OCI-LY7 (cell line): Measurements from ENCODE around the gene SMIM26. TPM values are rescaled to one million over a fixed set of nuclear protein-coding genes. Genes with fewer than 3 reads are reported as not detected.

Experiments
- BruUV-seq: library from RNA; stranded (reverse); fragments of 400-500 nt; replicated peaks from 2 replicates; lab custom pipeline; 2021; lab: Mats Ljungman, UMichigan
- CTCF ChIA-PET: fragments of 300-600 bp; sonication (Branson Sonifier 250); formaldehyde crosslinking; loops from one replicate; lab custom pipeline; 2022; ENCODE audit warnings: antibody characterized with exemption; ENCODE audit not compliant: unreplicated experiment; lab: Charles Lee
- POLR2A ChIA-PET: fragments of 300-600 bp; sonication (Branson Sonifier 250); formaldehyde crosslinking; loops from one replicate; lab custom pipeline; 2022; ENCODE audit warnings: antibody characterized with exemption; lab: Charles Lee
- DNase-seq: peaks from one replicate; pipeline ENCODE4 v3.0.0-alpha.2; 2015; ENCODE audit warnings: low spot score
- H2AFZ ChIP-seq: fragments of 200-600 bp; sonication (generic), shearing (Covaris generic); 2 replicates; pipeline ENCODE4 v1.6.1; 2014; ENCODE audit warnings: mild to moderate bottlenecking, antibody characterized with exemption, low read length, moderate library complexity
- H3K27ac ChIP-seq: fragments of 200-600 bp; sonication (generic); 2 replicates; pipeline ENCODE4 v1.5.1; 2014; ENCODE audit warnings: mixed run types, low read depth, mild to moderate bottlenecking, moderate library complexity, low read length, inconsistent platforms; ENCODE audit not compliant: poor library complexity, severe bottlenecking
- H3K36me3 ChIP-seq: fragments of 200-600 bp; sonication (generic); 2 replicates; pipeline ENCODE4 v1.6.1; 2014; ENCODE audit warnings: mild to moderate bottlenecking, antibody characterized with exemption, low read length, moderate library complexity, mixed read lengths; ENCODE audit not compliant: insufficient read depth
- H3K4me1 ChIP-seq: fragments of 200-600 bp; sonication (generic); 2 replicates; pipeline ENCODE4 v1.5.1; 2014; ENCODE audit warnings: mild to moderate bottlenecking, low read length; ENCODE audit not compliant: insufficient read depth, poor library complexity, severe bottlenecking
- H3K4me2 ChIP-seq: fragments of 200-600 bp; sonication (generic); 2 replicates; pipeline ENCODE4 v1.6.1; 2014; ENCODE audit warnings: mild to moderate bottlenecking, low read length
- H3K4me3 ChIP-seq: fragments of 200-600 bp; sonication (generic); 2 replicates; pipeline ENCODE4 v1.5.1; 2014; ENCODE audit warnings: mild to moderate bottlenecking, low read depth, low read length; ENCODE audit not compliant: poor library complexity, severe bottlenecking
- H3K79me2 ChIP-seq: fragments of 200-600 bp; sonication (generic); 2 replicates; pipeline ENCODE4 v1.6.1; 2016; ENCODE audit warnings: low read depth, mild to moderate bottlenecking, low read length, moderate library complexity, mixed read lengths; ENCODE audit not compliant: insufficient read depth
- H3K9me2 ChIP-seq: fragments of 200-600 bp; sonication (generic); 2 replicates; pipeline ENCODE4 v1.6.1; 2016; ENCODE audit warnings: mild to moderate bottlenecking, low read length, mixed read lengths; ENCODE audit not compliant: insufficient read depth
- H3K9me3 ChIP-seq: fragments of 200-600 bp; sonication (generic); 2 replicates; pipeline ENCODE4 v1.6.1; 2014; ENCODE audit warnings: mild to moderate bottlenecking, mixed run types, low read length, mixed read lengths
- H4K20me1 ChIP-seq: fragments of 200-600 bp; sonication (generic); 2 replicates; pipeline ENCODE4 v1.6.1; 2014; ENCODE audit warnings: mild to moderate bottlenecking, antibody characterized with exemption, low read length, moderate library complexity, mixed read lengths; ENCODE audit not compliant: insufficient read depth
- EZH2phosphoT487 ChIP-seq: fragments of 200-600 bp; sonication (generic); IDR thresholded peaks from 2 replicates; pipeline ENCODE4 v1.6.1; 2018; ENCODE audit warnings: low read depth, borderline replicate concordance, mild to moderate bottlenecking, mixed run types, antibody characterized with exemption, low read length, moderate library complexity, mixed read lengths
- intact Hi-C: fragments of 100-400 bp; cut with micrococcal nuclease; formaldehyde crosslinking; loops from one replicate; pipeline ENCODE4 v1.10.0; 2022; ENCODE audit not compliant: unreplicated experiment
- total RNA-seq, 2 experiments: library from RNA; depleted of rRNA in 1 of 2; stranded (reverse); fragments of >200 nt in 1 of 2; shearing (Covaris generic) in 1 of 2; gene quantifications; 2 replicates each; pipeline ENCODE4 v1.2.3, GENCODE V29; 2014 to 2022
- TF ChIP-seq, protein P1 (sequence below): fragments of 200-600 bp; sonication (generic); conservative IDR thresholded peaks from 2 replicates; pipeline ENCODE4 v1.5.1; 2014; ENCODE audit warnings: mild to moderate bottlenecking, antibody characterized with exemption, low read length, moderate library complexity, mixed read lengths

SMIM26 gene
- total RNA-seq, 2 experiments from 2014 or later = 71.2 to 161 TPM

DNA sequence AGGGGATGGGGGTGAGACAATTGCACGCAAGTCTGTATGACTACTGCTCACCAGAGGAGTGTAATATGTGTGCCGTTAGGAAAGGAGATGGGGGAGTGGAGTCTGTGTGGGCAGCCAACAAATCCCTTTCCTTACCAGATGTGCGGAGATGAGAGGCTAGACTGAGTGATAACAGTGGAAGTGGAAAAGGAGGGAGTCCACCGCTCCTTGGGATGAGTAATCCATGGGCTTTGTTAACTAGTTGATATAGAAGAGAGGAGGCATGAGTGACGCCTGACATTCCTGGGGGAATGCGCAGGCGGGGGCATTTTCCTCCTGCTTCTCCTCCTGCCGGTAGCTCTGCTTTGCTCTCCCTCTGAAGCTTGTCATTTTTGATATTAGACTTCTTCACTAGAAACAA, 13.5 kb upstream of the SMIM26 start:
- Histone ChIP-seq H3K27ac (no peak overlapping the region), H3K9me3 (no peaks in the 10 kb centered on the region), H3K9me2 (no peaks in the 10 kb centered on the region), H3K79me2 (no peaks in the 10 kb centered on the region), H3K4me1 (no peaks in the 10 kb centered on the region), H3K36me3 (peaks cover 79% of the 10 kb centered on the region), H4K20me1 (no peaks in the 10 kb centered on the region), H3K4me3 (no peak overlapping the region), H3K4me2 (no peak overlapping the region), H2AFZ (no peak overlapping the region)
- intact Hi-C loops = no loop called here
- DNase-seq = no peak
- no TSS peak for BruUV-seq
- POLR2A ChIA-PET = interaction anchor here (0.6 kb wide), 1 partner anchor 25 kb away, joined by 3 read pairs; no protein-coding TSS in a partner anchor
- CTCF ChIA-PET = no interaction called here
- TF ChIP-seq EZH2phosphoT487 = no peak
- TF ChIP-seq, protein P1, sequence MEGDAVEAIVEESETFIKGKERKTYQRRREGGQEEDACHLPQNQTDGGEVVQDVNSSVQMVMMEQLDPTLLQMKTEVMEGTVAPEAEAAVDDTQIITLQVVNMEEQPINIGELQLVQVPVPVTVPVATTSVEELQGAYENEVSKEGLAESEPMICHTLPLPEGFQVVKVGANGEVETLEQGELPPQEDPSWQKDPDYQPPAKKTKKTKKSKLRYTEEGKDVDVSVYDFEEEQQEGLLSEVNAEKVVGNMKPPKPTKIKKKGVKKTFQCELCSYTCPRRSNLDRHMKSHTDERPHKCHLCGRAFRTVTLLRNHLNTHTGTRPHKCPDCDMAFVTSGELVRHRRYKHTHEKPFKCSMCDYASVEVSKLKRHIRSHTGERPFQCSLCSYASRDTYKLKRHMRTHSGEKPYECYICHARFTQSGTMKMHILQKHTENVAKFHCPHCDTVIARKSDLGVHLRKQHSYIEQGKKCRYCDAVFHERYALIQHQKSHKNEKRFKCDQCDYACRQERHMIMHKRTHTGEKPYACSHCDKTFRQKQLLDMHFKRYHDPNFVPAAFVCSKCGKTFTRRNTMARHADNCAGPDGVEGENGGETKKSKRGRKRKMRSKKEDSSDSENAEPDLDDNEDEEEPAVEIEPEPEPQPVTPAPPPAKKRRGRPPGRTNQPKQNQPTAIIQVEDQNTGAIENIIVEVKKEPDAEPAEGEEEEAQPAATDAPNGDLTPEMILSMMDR = no peak

DNA sequence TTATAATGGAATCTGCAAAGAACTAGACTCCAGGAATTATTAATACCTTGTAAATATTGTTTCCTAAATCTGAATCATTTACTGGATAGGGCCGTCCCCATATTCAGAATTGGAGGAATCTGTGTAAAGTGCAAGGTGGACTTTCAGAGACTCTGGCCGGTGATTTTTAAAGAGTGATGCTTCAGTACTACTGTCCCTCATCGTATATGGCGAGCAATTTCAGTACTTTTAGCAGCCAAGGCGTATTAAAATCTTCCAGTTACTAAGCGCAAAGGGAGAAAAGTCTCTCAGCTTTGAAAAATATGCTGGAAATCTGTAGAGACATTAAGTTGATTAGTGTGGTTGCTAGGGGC, 483 bp downstream of the SMIM26 start:
- H3K9me2 ChIP-seq = no peaks in the 10 kb centered on the region
- no peaks in the 10 kb centered on the region for H4K20me1 ChIP-seq
- peak overlapping the region; percentile 94 for H3K4me2 ChIP-seq
- H3K27ac ChIP-seq = peak overlapping the region; percentile 34
- TF ChIP-seq EZH2phosphoT487 = no peak
- TF ChIP-seq, protein P1 = no peak
- CTCF ChIA-PET = no interaction called here
- TSS peak; percentile 92 for BruUV-seq
- POLR2A ChIA-PET = no interaction called here
- DNase-seq = no peak
- H3K36me3 ChIP-seq = peaks cover 33% of the 10 kb centered on the region
- peak overlapping the region; percentile 83 for H3K4me3 ChIP-seq
- intact Hi-C loops = loop anchor here (1.0 to 5.0 kb wide), 3 partner anchors 16 to 101 kb away; partner anchors contain the start of genes DZANK1, POLR3F and SEC23B
- H3K4me1 ChIP-seq = peaks cover 16% of the 10 kb centered on the region
- H2AFZ ChIP-seq = peak overlapping the region; percentile 92
- no peaks in the 10 kb centered on the region for H3K9me3 ChIP-seq
- H3K79me2 ChIP-seq = peaks cover 21% of the 10 kb centered on the region

DNA sequence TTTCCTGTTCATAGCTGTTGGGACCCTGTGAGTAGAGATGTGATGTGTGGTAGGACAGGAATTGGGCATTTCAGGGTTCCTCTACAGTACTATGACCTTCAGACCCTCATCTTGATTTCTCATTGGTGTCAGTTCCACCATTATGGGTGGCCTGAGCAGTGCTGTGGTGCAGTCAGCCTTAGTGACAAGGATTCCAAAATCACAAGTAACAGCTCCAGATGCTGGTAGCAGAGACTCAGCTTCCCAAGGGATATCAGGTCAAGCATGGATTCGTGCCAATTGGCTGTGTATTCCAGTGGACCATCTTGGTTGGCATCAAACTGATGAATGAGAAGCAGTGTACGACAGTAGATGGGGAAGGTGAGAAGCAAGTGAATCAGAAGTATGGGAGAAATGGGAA, 3.8 kb downstream of the SMIM26 start:
- H3K9me2 ChIP-seq = no peaks in the 10 kb centered on the region
- TF ChIP-seq EZH2phosphoT487 = no peak
- TF ChIP-seq, protein P1 = no peak
- CTCF ChIA-PET = no interaction called here

More for the DNA sequence above, 3.8 kb downstream of the SMIM26 start:
- intact Hi-C loops = no loop called here
- Histone ChIP-seq H3K4me2 (0 out of 2 replicates have a peak overlapping the region, but pooled peaks have one; percentile 1), H3K79me2 (peaks cover 21% of the 10 kb centered on the region), H3K9me3 (no peaks in the 10 kb centered on the region), H2AFZ (no peak overlapping the region), H3K27ac (no peak overlapping the region), H4K20me1 (no peaks in the 10 kb centered on the region), H3K4me1 (peaks cover 16% of the 10 kb centered on the region), H3K36me3 (peaks cover 28% of the 10 kb centered on the region), H3K4me3 (no peak overlapping the region)
- BruUV-seq = no TSS peak
- POLR2A ChIA-PET = interaction anchor here (0.9 kb wide), 1 partner anchor 9 kb away, joined by 4 read pairs; no protein-coding TSS in a partner anchor
- DNase-seq = no peak
